Measurements from ENCODE around the gene CLTA. TPM values are rescaled to one million over a fixed set of nuclear protein-coding genes. Genes with fewer than 3 reads are reported as not detected.

Gene CLTA
- total and polyA plus RNA-seq, 2 donors (not counting 3 experiments of a cell fraction or from before 2014, with no cell fraction given), result 229 to 317 TPM

GRCh38 chr9:36150574-36151315 is 40.0 kb upstream of the CLTA start:
- Histone ChIP-seq H3K4me1 (ENCODE audit: control insufficient read depth, extremely low read depth, insufficient read depth, low read length) (peaks cover 46% of the 10 kb centered on the region), H4K20me1 (replicated peaks; ENCODE audit: control insufficient read depth, extremely low read depth, insufficient read depth, low read length) (no peaks in the 10 kb centered on the region), H3K27ac (ENCODE audit: insufficient read depth, low read depth, low read length) (peak overlapping the region; percentile 90), H3K9ac (replicated peaks; ENCODE audit: extremely low read depth, insufficient read depth, low read length) (peak overlapping the region; percentile 36), H3K27me3 (ENCODE audit: control insufficient read depth in 2 of 2, insufficient read depth in 2 of 2, low read length in 2 of 2) (no peaks in the 10 kb centered on the region), H3K9me1 (replicated peaks; ENCODE audit: control insufficient read depth, extremely low read depth, insufficient read depth, low read length) (no peaks in the 10 kb centered on the region), H3K4me2 (ENCODE audit: insufficient read depth, low read length) (peak overlapping the region; percentile 17), H3K79me2 (ENCODE audit: control insufficient read depth, insufficient read depth, low read length) (no peaks in the 10 kb centered on the region), H3K4me3 (replicated peaks in 1 of 3; ENCODE audit: insufficient read depth in 1 of 3, low read depth in 1 of 3, low read length in 3 of 3) (no peak overlapping the region), H3K36me3 (ENCODE audit: control insufficient read depth in 2 of 2, extremely low read depth in 1 of 2, insufficient read depth in 2 of 2, low read length in 2 of 2) (no peaks in the 10 kb centered on the region), H2AFZ (ENCODE audit: low read depth, low read length) (no peak overlapping the region), H3K9me3 (replicated peaks; ENCODE audit: control insufficient read depth, insufficient read depth, low read length) (no peaks in the 10 kb centered on the region)
- TF ChIP-seq CTCF (IDR thresholded peaks at IDR 0.05; ENCODE audit: extremely low read depth in 1 of 2, insufficient read depth in 1 of 2, low read depth in 1 of 2, low read length in 2 of 2), result no peak
- no peak for TF ChIP-seq JUN (IDR thresholded peaks at IDR 0.05; ENCODE audit: borderline replicate concordance, insufficient read depth, insufficient read length, low read depth)
- no peak for TF ChIP-seq MYC (IDR thresholded peaks at IDR 0.05; ENCODE audit: low read depth, low read length)
- TF ChIP-seq, protein P1, sequence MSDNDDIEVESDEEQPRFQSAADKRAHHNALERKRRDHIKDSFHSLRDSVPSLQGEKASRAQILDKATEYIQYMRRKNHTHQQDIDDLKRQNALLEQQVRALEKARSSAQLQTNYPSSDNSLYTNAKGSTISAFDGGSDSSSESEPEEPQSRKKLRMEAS (IDR thresholded peaks at IDR 0.05; ENCODE audit: insufficient read depth, insufficient read length), result no peak
- no TSS peak for BruUV-seq (replicated peaks)
- CTCF ChIA-PET, result interaction anchor here (0.7 to 2.2 kb wide), 4 partner anchors 12 to 247 kb away, joined by 4 to 9 read pairs (median 8); no protein-coding TSS in a partner anchor
- POLR2A ChIA-PET, result no interaction called here
- intact Hi-C loops (cut with micrococcal nuclease), result loop anchor here (1.0 to 2.0 kb wide), 2 partner anchors 14 to 47 kb away; partner anchors contain the start of gene GLIPR2
- dilution Hi-C loops (cut with MboI; ENCODE audit: extremely low pct_ligation_motif_present, low sequenced_read_pairs), result no loop called here
- FAIRE-seq (peak; percentile 55), DNase-seq (ENCODE audit: low read depth, low spot score) (no peak)

Measured in endothelial cell of umbilical vein (primary cell).